ENCODE measurements around the gene SLC25A25.

DNA sequence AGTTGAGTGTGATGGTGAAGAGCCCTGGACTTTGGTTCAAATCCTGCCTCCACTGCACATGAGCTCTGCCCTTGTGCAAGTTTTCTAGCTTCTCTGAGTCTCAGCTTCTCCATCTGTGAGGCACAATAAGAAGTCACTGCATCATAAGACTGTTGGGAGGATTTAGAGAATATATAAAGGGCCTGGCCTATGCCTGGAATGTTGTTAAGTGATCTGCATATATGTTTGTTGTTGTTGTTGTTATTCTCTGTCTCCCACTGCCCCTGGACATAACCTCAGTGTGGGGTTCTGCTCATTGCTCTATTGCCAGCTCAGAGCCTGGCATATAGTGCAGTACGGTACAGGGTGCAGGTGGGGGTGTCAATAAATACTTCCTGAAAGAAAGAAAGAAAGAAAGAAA is 46.9 kb upstream of the SLC25A25 start:
- TF ChIP-seq CTCF (IDR thresholded peaks at IDR 0.05; ENCODE audit: extremely low read depth in 1 of 2, insufficient read depth in 1 of 2, low read depth in 1 of 2, low read length in 2 of 2): no peak
- TF ChIP-seq POLR2A (IDR thresholded peaks at IDR 0.05; ENCODE audit: low read depth, low read length): no peak
- no peak for TF ChIP-seq EZH2 (IDR thresholded peaks at IDR 0.05; ENCODE audit: borderline replicate concordance, low read depth, low read length, severe bottlenecking)
- no peak for TF ChIP-seq MAX (IDR thresholded peaks at IDR 0.05; ENCODE audit: insufficient read depth, insufficient read length)
- no peak for TF ChIP-seq GATA2 (IDR thresholded peaks at IDR 0.05; ENCODE audit: insufficient read depth, insufficient read length, low read depth, low read length)
- TF ChIP-seq FOS (IDR thresholded peaks at IDR 0.05; ENCODE audit: borderline replicate concordance, insufficient read depth, low read length): no peak
- no peak for TF ChIP-seq JUN (IDR thresholded peaks at IDR 0.05; ENCODE audit: borderline replicate concordance, insufficient read depth, insufficient read length, low read depth)
- no peak for TF ChIP-seq POLR2AphosphoS5 (IDR thresholded peaks at IDR 0.05; ENCODE audit: insufficient read depth, low read depth, low read length)

Measured in endothelial cell of umbilical vein (primary cell).